IMR-90 (cell line): ENCODE data around the gene SLC35F3. TPM values are rescaled to one million over a fixed set of nuclear protein-coding genes. Genes with fewer than 3 reads are reported as not detected.

Source experiments
- ATAC-seq: fragments of 200-7000 bp; cut with Tn5 transposase; 2 replicates; pipeline ENCODE4 v1.9.1; 2020; ENCODE audit warnings: low read depth, mild to moderate bottlenecking, moderate library complexity
- BruUV-seq: library from RNA; stranded (reverse); fragments of 400-500 nt; replicated peaks from 2 replicates; lab custom pipeline; 2021; lab: Mats Ljungman, UMichigan
- CTCF ChIA-PET: fragments of 300-600 bp; formaldehyde crosslinking; extraction: SDS; loops from one replicate; lab custom pipeline; 2021; ENCODE audit warnings: antibody characterized with exemption; lab: Yijun Ruan, JAX
- POLR2A ChIA-PET: fragments of 300-600 bp; sonication (Branson Sonifier 250); formaldehyde crosslinking; loops from one replicate; lab custom pipeline; 2022; ENCODE audit warnings: antibody characterized with exemption; ENCODE audit not compliant: unreplicated experiment; lab: Charles Lee
- DNase-seq: peaks from one replicate; pipeline ENCODE4 v3.0.0; 2013
- H2AFZ ChIP-seq: replicated peaks from 2 replicates; pipeline ENCODE3; 2013; ENCODE audit warnings: low read length, mild to moderate bottlenecking; ENCODE audit not compliant: poor library complexity
- H2AK5ac ChIP-seq: 2 replicates; pipeline ENCODE4 v1.6.1; 2013; ENCODE audit warnings: low read depth, low read length, inconsistent platforms
- H2AK9ac ChIP-seq: replicated peaks from 2 replicates; pipeline ENCODE3; 2013; ENCODE audit warnings: mild to moderate bottlenecking, low read depth, low read length, moderate library complexity; ENCODE audit not compliant: poor library complexity
- H2BK120ac ChIP-seq: 2 replicates; pipeline ENCODE4 v1.6.1; 2013; ENCODE audit warnings: low read depth, low read length, inconsistent platforms
- H2BK15ac ChIP-seq: 3 replicates; pipeline ENCODE4 v1.6.1; 2013; ENCODE audit warnings: low read depth, low read length, inconsistent platforms
- H2BK20ac ChIP-seq: 2 replicates; pipeline ENCODE4 v1.6.1; 2013; ENCODE audit warnings: low read depth, mild to moderate bottlenecking, inconsistent platforms, low read length, moderate library complexity
- H2BK5ac ChIP-seq: 2 replicates; pipeline ENCODE4 v1.6.1; 2013; ENCODE audit warnings: mild to moderate bottlenecking, low read depth, low read length, inconsistent platforms; ENCODE audit not compliant: poor library complexity, severe bottlenecking
- H3K14ac ChIP-seq: replicated peaks from 2 replicates; pipeline ENCODE4 v1.6.1; 2013; ENCODE audit warnings: low read depth, low read length, inconsistent platforms
- H3K18ac ChIP-seq: 2 replicates; pipeline ENCODE4 v1.6.1; 2013; ENCODE audit warnings: low read depth, low read length, control low read depth
- H3K23ac ChIP-seq: 2 replicates; pipeline ENCODE4 v1.6.1; 2013; ENCODE audit warnings: low read depth, low read length, inconsistent platforms
- H3K27ac ChIP-seq: 2 replicates; pipeline ENCODE4 v1.5.1; 2013; ENCODE audit warnings: mild to moderate bottlenecking, control low read depth, low read length; ENCODE audit not compliant: insufficient read depth
- H3K27me3 ChIP-seq: 2 replicates; pipeline ENCODE4 v1.6.1; 2013; ENCODE audit warnings: low read length; ENCODE audit not compliant: control insufficient read depth, insufficient read depth
- H3K36me3 ChIP-seq: 2 replicates; pipeline ENCODE4 v1.6.1; 2013; ENCODE audit warnings: low read length, mixed read lengths; ENCODE audit not compliant: control insufficient read depth, insufficient read depth
- H3K4ac ChIP-seq: 2 replicates; pipeline ENCODE4 v1.6.1; 2013; ENCODE audit warnings: low read depth, low read length, inconsistent platforms
- H3K4me1 ChIP-seq: 2 replicates; pipeline ENCODE4 v1.6.1; 2013; ENCODE audit warnings: low read length, mixed read lengths; ENCODE audit not compliant: control insufficient read depth, insufficient read depth
- H3K4me2 ChIP-seq: 2 replicates; pipeline ENCODE4 v1.6.1; 2013; ENCODE audit warnings: low read depth, mild to moderate bottlenecking, control low read depth, low read length, moderate library complexity
- H3K4me3 ChIP-seq: 2 replicates; pipeline ENCODE4 v1.5.1; 2013; ENCODE audit warnings: low read depth, mild to moderate bottlenecking, control low read depth, low read length, moderate library complexity; ENCODE audit not compliant: insufficient read depth
- H3K56ac ChIP-seq: 2 replicates; pipeline ENCODE4 v1.6.1; 2013; ENCODE audit warnings: low read length, inconsistent platforms; ENCODE audit not compliant: insufficient read depth; ENCODE audit errors: extremely low read depth
- H3K79me1 ChIP-seq, 2 experiments: 2 replicates each; pipeline ENCODE4 v1.6.1; 2013; ENCODE audit warnings: low read length in 2 of 2, inconsistent platforms in 1 of 2, low read depth in 1 of 2
- H3K9ac ChIP-seq: 2 replicates; pipeline ENCODE4 v1.6.1; 2013; ENCODE audit warnings: low read depth, low read length, control low read depth
- H3K9me1 ChIP-seq: 2 replicates; pipeline ENCODE4 v1.6.1; 2013; ENCODE audit warnings: low read length, inconsistent platforms; ENCODE audit not compliant: insufficient read depth
- H3K9me3 ChIP-seq: 2 replicates; pipeline ENCODE4 v1.6.1; 2013; ENCODE audit warnings: low read length; ENCODE audit not compliant: control insufficient read depth, insufficient read depth
- H4K20me1 ChIP-seq: 2 replicates; pipeline ENCODE4 v1.6.1; 2013; ENCODE audit warnings: low read length, inconsistent platforms; ENCODE audit not compliant: insufficient read depth
- H4K5ac ChIP-seq: 2 replicates; pipeline ENCODE4 v1.6.1; 2013; ENCODE audit warnings: mild to moderate bottlenecking, low read depth, low read length, control low read depth
- H4K8ac ChIP-seq, 2 experiments: 2 replicates each; pipeline ENCODE4 v1.6.1; 2013; ENCODE audit warnings: low read depth in 2 of 2, low read length in 2 of 2, control low read depth in 1 of 2, inconsistent platforms in 1 of 2
- H4K91ac ChIP-seq: 2 replicates; pipeline ENCODE4 v1.6.1; 2013; ENCODE audit warnings: low read depth, low read length, inconsistent platforms; ENCODE audit not compliant: insufficient read depth
- BHLHE40 ChIP-seq: fragments of 150-350 bp; IDR thresholded peaks from 2 replicates; pipeline ENCODE4 v1.6.1; 2016; ENCODE audit warnings: mild to moderate bottlenecking, low read depth, low read length
- CEBPB ChIP-seq: IDR thresholded peaks from 2 replicates; pipeline ENCODE4 v1.6.1; 2012; ENCODE audit warnings: low read depth, low read length, improper control_type of control experiment
- CHD1 ChIP-seq: IDR thresholded peaks from 2 replicates; pipeline ENCODE4 v1.6.1; 2012; ENCODE audit warnings: low read depth, low read length, improper control_type of control experiment
- ELK1 ChIP-seq: fragments of 150-350 bp; IDR thresholded peaks from 2 replicates; pipeline ENCODE4 v1.6.1; 2016; ENCODE audit warnings: low read depth, mild to moderate bottlenecking, low read length, moderate library complexity, borderline replicate concordance
- MAFK ChIP-seq: IDR thresholded peaks from 2 replicates; pipeline ENCODE4 v1.6.1; 2012; ENCODE audit warnings: low read depth, low read length, improper control_type of control experiment
- MAZ ChIP-seq: IDR thresholded peaks from 2 replicates; pipeline ENCODE4 v1.6.1; 2012; ENCODE audit warnings: low read depth, mild to moderate bottlenecking, low read length, improper control_type of control experiment, moderate library complexity, borderline replicate concordance
- NFE2L2 ChIP-seq: fragments of 150-350 bp; IDR thresholded peaks from 2 replicates; pipeline ENCODE4 v1.6.1; 2016; ENCODE audit warnings: low read depth, mild to moderate bottlenecking, low read length
- POLR2A ChIP-seq: IDR thresholded peaks from 2 replicates; pipeline ENCODE4 v1.6.1; 2012; ENCODE audit warnings: mild to moderate bottlenecking, low read depth, low read length
- RAD21 ChIP-seq: IDR thresholded peaks from 2 replicates; pipeline ENCODE4 v1.6.1; 2012; ENCODE audit warnings: low read length, improper control_type of control experiment
- RCOR1 ChIP-seq: IDR thresholded peaks from 2 replicates; pipeline ENCODE4 v1.6.1; 2012; ENCODE audit warnings: mild to moderate bottlenecking, low read length, improper control_type of control experiment; ENCODE audit not compliant: insufficient replicate concordance
- WGBS, 2 experiments: methylation state at CpG; one replicate each; pipeline versions ENCODE4 v1.1.5 to v1.1.7; 2013; ENCODE audit warnings: missing lambda C conversion rate in 2 of 2; ENCODE audit not compliant: insufficient read length in 1 of 2; ENCODE audit errors: extremely low coverage in 2 of 2; 5-methylcytosine and 5-hydroxymethylcytosine counted together
- dilution Hi-C: fragments of 300-500 bp; cut with HindIII; formaldehyde crosslinking; loops from one replicate; pipeline ENCODE4 v1.14.3; 2018; ENCODE audit warnings: low sequenced_read_pairs; ENCODE audit not compliant: unreplicated experiment
- in situ Hi-C: fragments of 300-500 bp; cut with MboI; formaldehyde crosslinking; loops from 3 replicates; pipeline ENCODE4 v1.14.3; 2019; ENCODE audit warnings: low sequenced_read_pairs, inconsistent platforms, mixed read lengths
- intact Hi-C: fragments of 100-400 bp; cut with micrococcal nuclease; formaldehyde crosslinking; loops from 2 replicates; pipeline ENCODE4 v1.10.0; 2022
- polyA plus RNA-seq, 3 experiments: library from polyadenylated mRNA; depleted of rRNA; stranded (reverse); fragments of >200 nt; gene quantifications; 2 replicates each; pipeline ENCODE4 v1.2.3, GENCODE V29; 2012; ENCODE audit warnings: low replicate concordance in 1 of 3
- total RNA-seq: library from RNA; depleted of rRNA; stranded (reverse); fragments of >200 nt; gene quantifications from 2 replicates; pipeline ENCODE4 v1.2.3, GENCODE V29; 2012
- TF ChIP-seq, protein P1 (sequence below): fragments of 150-350 bp; IDR thresholded peaks from 2 replicates; pipeline ENCODE4 v1.6.1; 2017; ENCODE audit warnings: mild to moderate bottlenecking, antibody characterized with exemption, low read length, low read depth
- TF ChIP-seq, protein P2 (sequence below): conservative IDR thresholded peaks from 2 replicates; pipeline ENCODE4 v1.5.1; 2012; ENCODE audit warnings: mild to moderate bottlenecking, low read depth, low read length, improper control_type of control experiment

The SLC35F3 gene
- total and polyA plus RNA-seq, 2 of the 4 experiments (the other 2 are of a cell fraction), result under 0.01 to 0.17 TPM

DNA sequence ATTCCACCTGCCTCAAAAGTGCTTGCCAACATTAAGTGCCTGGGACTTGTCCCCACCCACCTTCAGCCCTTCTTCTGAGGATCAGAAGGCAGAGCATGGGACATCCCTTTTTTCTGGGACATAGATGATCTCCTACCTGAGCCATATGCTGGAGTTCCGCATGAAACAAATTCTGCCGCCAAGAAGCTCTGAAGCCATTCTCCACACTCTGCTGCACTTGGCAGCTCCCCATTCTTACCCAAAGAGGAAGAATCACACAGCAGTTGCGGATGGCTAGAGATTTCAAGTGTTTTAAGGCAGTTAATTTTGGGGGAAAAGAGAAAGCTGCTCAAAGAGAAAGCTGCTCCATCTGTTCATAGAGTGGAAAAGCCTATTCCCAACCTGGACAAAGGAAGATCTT is 271.5 kb downstream of the SLC35F3 start:
- in situ Hi-C loops, result no loop called here
- ChIA-PET POLR2A (no interaction called here), CTCF (interaction anchor here (0.7 kb wide), 1 partner anchor 9 kb away, joined by 3 read pairs; no protein-coding TSS in a partner anchor)
- H2AK5ac ChIP-seq, result no peak overlapping the region
- DNase-seq (no peak), ATAC-seq (no peak)
- TF ChIP-seq POLR2A (no peak), NFE2L2 (no peak), BHLHE40 (no peak), MAFK (no peak), CEBPB (no peak), RCOR1 (no peak), CHD1 (no peak), ELK1 (no peak), RAD21 (no peak), MAZ (no peak)
- TF ChIP-seq, protein P1, sequence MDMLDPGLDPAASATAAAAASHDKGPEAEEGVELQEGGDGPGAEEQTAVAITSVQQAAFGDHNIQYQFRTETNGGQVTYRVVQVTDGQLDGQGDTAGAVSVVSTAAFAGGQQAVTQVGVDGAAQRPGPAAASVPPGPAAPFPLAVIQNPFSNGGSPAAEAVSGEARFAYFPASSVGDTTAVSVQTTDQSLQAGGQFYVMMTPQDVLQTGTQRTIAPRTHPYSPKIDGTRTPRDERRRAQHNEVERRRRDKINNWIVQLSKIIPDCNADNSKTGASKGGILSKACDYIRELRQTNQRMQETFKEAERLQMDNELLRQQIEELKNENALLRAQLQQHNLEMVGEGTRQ, result no peak
- TF ChIP-seq, protein P2, sequence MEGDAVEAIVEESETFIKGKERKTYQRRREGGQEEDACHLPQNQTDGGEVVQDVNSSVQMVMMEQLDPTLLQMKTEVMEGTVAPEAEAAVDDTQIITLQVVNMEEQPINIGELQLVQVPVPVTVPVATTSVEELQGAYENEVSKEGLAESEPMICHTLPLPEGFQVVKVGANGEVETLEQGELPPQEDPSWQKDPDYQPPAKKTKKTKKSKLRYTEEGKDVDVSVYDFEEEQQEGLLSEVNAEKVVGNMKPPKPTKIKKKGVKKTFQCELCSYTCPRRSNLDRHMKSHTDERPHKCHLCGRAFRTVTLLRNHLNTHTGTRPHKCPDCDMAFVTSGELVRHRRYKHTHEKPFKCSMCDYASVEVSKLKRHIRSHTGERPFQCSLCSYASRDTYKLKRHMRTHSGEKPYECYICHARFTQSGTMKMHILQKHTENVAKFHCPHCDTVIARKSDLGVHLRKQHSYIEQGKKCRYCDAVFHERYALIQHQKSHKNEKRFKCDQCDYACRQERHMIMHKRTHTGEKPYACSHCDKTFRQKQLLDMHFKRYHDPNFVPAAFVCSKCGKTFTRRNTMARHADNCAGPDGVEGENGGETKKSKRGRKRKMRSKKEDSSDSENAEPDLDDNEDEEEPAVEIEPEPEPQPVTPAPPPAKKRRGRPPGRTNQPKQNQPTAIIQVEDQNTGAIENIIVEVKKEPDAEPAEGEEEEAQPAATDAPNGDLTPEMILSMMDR, result no peak
- H3K56ac ChIP-seq, result no peak overlapping the region
- H2BK15ac ChIP-seq, result no peak overlapping the region
- H4K91ac ChIP-seq, result no peak overlapping the region
- no TSS peak for BruUV-seq
- no peaks in the 10 kb centered on the region for H4K20me1 ChIP-seq
- H3K23ac ChIP-seq, result no peak overlapping the region
- WGBS, 2 experiments, result no CpG with 5 or more reads among the region's 3 CpGs
- H2BK20ac ChIP-seq, result no peak overlapping the region
- no peak overlapping the region for H3K4ac ChIP-seq
- H3K18ac ChIP-seq, result no peak overlapping the region
- H4K5ac ChIP-seq, result no peak overlapping the region
- H2BK120ac ChIP-seq, result no peak overlapping the region
- H3K27ac ChIP-seq, result no peak overlapping the region
- dilution Hi-C loops, result no loop called here
- no peak overlapping the region for H2AK9ac ChIP-seq
- H3K9ac ChIP-seq, result no peak overlapping the region
- no peak overlapping the region for H3K4me3 ChIP-seq
- H3K14ac ChIP-seq, result no peak overlapping the region
- H4K8ac ChIP-seq, result no peak overlapping the region
- no peaks in the 10 kb centered on the region for H3K9me1 ChIP-seq
- no peak overlapping the region for H3K4me2 ChIP-seq
- H2BK5ac ChIP-seq, result no peak overlapping the region
- no peaks in the 10 kb centered on the region for H3K27me3 ChIP-seq
- H3K9me3 ChIP-seq, result no peaks in the 10 kb centered on the region
- H3K79me1 ChIP-seq, result no peaks in the 10 kb centered on the region
- H2AFZ ChIP-seq, result no peak overlapping the region
- intact Hi-C loops, result no loop called here
- H3K4me1 ChIP-seq, result no peaks in the 10 kb centered on the region
- H3K36me3 ChIP-seq, result no peaks in the 10 kb centered on the region
